ENCODE data around the gene GTF3A. TPM values are rescaled to one million over a fixed set of nuclear protein-coding genes. Genes with fewer than 3 reads are reported as not detected.

GTF3A gene
- total and polyA plus RNA-seq, 2 of the 8 experiments (the other 6 are each of a cell fraction or from before 2014, with no cell fraction given) = 41.6 to 96.5 TPM

DNA sequence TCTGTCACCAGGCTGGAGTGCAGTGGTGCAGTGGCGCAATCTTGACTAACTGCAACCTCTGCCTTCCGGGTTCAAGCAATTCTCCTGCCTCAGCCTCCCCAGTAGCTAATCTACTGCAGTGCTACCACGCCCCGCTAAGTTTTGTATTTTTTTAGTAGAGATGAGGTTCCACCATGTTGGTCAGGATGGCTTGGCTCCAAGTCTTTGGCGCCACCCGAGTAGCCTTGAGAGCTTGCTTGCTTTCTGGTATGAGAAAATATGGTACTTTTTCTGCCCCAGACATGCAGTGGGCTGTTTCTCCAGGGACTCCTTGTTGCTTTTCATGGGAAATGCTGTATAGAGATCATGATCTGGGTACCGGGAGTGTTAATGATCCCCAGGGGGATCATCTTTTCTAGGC lies 34.5 kb upstream of the GTF3A start (continued):
- TF ChIP-seq EZH2 (IDR thresholded peaks at IDR 0.05; ENCODE audit: low read depth, low read length, severe bottlenecking) (no peak), CBX8 (IDR thresholded peaks at IDR 0.05; ENCODE audit: borderline replicate concordance, low read depth, low read length) (no peak), JUND (IDR thresholded peaks at IDR 0.05; ENCODE audit: low read length) (no peak), BCL11A (IDR thresholded peaks at IDR 0.05; ENCODE audit: low read depth in 2 of 2, low read length in 2 of 2) (no peak)
